GM23248 (cell line): ENCODE data around the gene ELL2. TPM values are rescaled to one million over a fixed set of nuclear protein-coding genes. Genes with fewer than 3 reads are reported as not detected.

Source experiments
- DNase-seq: peaks from one replicate; pipeline ENCODE4 v3.0.0-alpha.2; 2015
- H2AFZ ChIP-seq: fragments of 200-600 bp; sonication (generic); 2 replicates; pipeline ENCODE4 v1.6.1; 2016; ENCODE audit warnings: antibody characterized with exemption
- H3F3A ChIP-seq: fragments of 200-600 bp; sonication (generic); 2 replicates; pipeline ENCODE4 v1.6.1; 2016; ENCODE audit warnings: mild to moderate bottlenecking, antibody characterized with exemption, mixed run types; ENCODE audit not compliant: insufficient read depth
- H3K27ac ChIP-seq: fragments of 200-600 bp; sonication (generic); 2 replicates; pipeline ENCODE4 v1.5.1; 2016; ENCODE audit warnings: mild to moderate bottlenecking
- H3K27me3 ChIP-seq: fragments of 200-600 bp; sonication (generic); replicated peaks from 2 replicates; pipeline ENCODE4 v1.6.1; 2016; ENCODE audit warnings: mild to moderate bottlenecking; ENCODE audit not compliant: insufficient read depth
- H3K36me3 ChIP-seq: fragments of 200-600 bp; sonication (generic); 2 replicates; pipeline ENCODE4 v1.6.1; 2016; ENCODE audit warnings: low read depth, mild to moderate bottlenecking
- H3K4me1 ChIP-seq: fragments of 200-600 bp; sonication (generic); 2 replicates; pipeline ENCODE4 v1.6.1; 2016; ENCODE audit warnings: mild to moderate bottlenecking; ENCODE audit not compliant: insufficient read depth
- H3K4me2 ChIP-seq: fragments of 200-600 bp; sonication (generic); one replicate; pipeline ENCODE4 v1.6.1; 2016; ENCODE audit warnings: mild to moderate bottlenecking; ENCODE audit not compliant: unreplicated experiment
- H3K4me3 ChIP-seq: fragments of 200-600 bp; sonication (generic); 2 replicates; pipeline ENCODE4 v1.5.1; 2016; ENCODE audit warnings: mild to moderate bottlenecking
- H3K79me2 ChIP-seq: fragments of 200-600 bp; sonication (generic); 2 replicates; pipeline ENCODE4 v1.6.1; 2016; ENCODE audit warnings: mild to moderate bottlenecking; ENCODE audit not compliant: insufficient read depth
- H3K9ac ChIP-seq: fragments of 200-600 bp; sonication (generic); 2 replicates; pipeline ENCODE4 v1.6.1; 2016; ENCODE audit warnings: mild to moderate bottlenecking
- H3K9me2 ChIP-seq: fragments of 200-600 bp; sonication (generic); 2 replicates; pipeline ENCODE4 v1.6.1; 2016; ENCODE audit warnings: mixed run types, mild to moderate bottlenecking, moderate library complexity; ENCODE audit not compliant: insufficient read depth
- H3K9me3 ChIP-seq: fragments of 200-600 bp; sonication (generic); one replicate; pipeline ENCODE4 v1.6.1; 2017; ENCODE audit warnings: low read depth
- H4K20me1 ChIP-seq: fragments of 200-600 bp; sonication (generic); 2 replicates; pipeline ENCODE4 v1.6.0; 2016; ENCODE audit not compliant: insufficient read depth
- EZH2 ChIP-seq: fragments of 200-600 bp; sonication (generic); IDR thresholded peaks from 2 replicates; pipeline ENCODE4 v1.6.1; 2018; ENCODE audit warnings: antibody characterized with exemption, mild to moderate bottlenecking; ENCODE audit not compliant: insufficient read depth, poor library complexity, severe bottlenecking
- EZH2phosphoT487 ChIP-seq: fragments of 200-600 bp; sonication (generic); IDR thresholded peaks from 2 replicates; pipeline ENCODE4 v1.6.1; 2018; ENCODE audit warnings: antibody characterized with exemption, moderate library complexity, mild to moderate bottlenecking, low read depth; ENCODE audit not compliant: insufficient read depth
- WGBS, 2 experiments: methylation state at CpG; one replicate each; pipeline ENCODE4 v1.1.6; 2015 to 2017; ENCODE audit warnings: low lambda C conversion rate in 2 of 2, low coverage in 1 of 2; ENCODE audit errors: missing lambda C conversion rate in 2 of 2; 5-methylcytosine and 5-hydroxymethylcytosine counted together
- in situ Hi-C: fragments of 300-500 bp; cut with MboI; formaldehyde crosslinking; loops from 2 replicates; pipeline ENCODE4 v1.15.0; 2020
- polyA plus RNA-seq: library from polyadenylated mRNA; unstranded; fragments of >200 nt; fragmentation: Nextera tagmentation; extraction: Ambion mirVana; gene quantifications from 2 replicates; pipeline ENCODE4 v1.2.1, GENCODE V29; 2016
- total RNA-seq: library from RNA; depleted of rRNA; stranded (reverse); fragments of >200 nt; shearing (Covaris generic); gene quantifications from 2 replicates; pipeline ENCODE4 v1.2.3, GENCODE V29; 2014

ELL2 gene
- total and polyA plus RNA-seq, 2 experiments from 2014 or later, result 159 to 243 TPM

DNA sequence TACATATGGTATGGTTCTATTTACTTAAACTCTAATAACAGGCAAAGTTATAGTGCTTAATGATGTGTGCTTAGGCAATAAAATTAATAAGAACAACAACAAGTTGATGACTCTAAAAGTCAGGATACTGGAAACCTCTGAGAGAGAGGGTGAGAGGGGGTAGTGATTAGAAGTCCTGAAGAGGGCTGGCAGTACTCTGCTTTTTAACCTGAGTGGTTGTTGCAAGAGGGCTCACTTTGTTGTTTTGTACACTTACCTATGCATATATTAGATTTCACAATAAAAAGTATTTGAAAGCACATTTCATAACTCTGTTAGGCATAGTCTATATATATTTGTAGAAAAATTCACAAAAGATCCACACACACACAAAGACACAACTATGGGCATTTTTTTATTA, 21.4 kb upstream of the ELL2 start:
- Histone ChIP-seq H2AFZ (no peak overlapping the region), H3K79me2 (peaks cover 5% of the 10 kb centered on the region; the same call in 1 of the 2 replicates), H3K9me2 (no peaks in the 10 kb centered on the region), H3K9me3 (no peaks in the 10 kb centered on the region), H3K4me2 (no peak overlapping the region), H3K4me3 (no peak overlapping the region), H3K27ac (no peak overlapping the region), H4K20me1 (no peaks in the 10 kb centered on the region), H3K9ac (no peak overlapping the region), H3K27me3 (no peaks in the 10 kb centered on the region), H3K4me1 (peaks cover 28% of the 10 kb centered on the region), H3F3A (peaks cover 6% of the 10 kb centered on the region; the same call in 1 of the 2 replicates), H3K36me3 (no peaks in the 10 kb centered on the region)
- in situ Hi-C loops, result no loop called here
- TF ChIP-seq EZH2phosphoT487 (no peak), EZH2 (no peak)
- no peak for DNase-seq

DNA sequence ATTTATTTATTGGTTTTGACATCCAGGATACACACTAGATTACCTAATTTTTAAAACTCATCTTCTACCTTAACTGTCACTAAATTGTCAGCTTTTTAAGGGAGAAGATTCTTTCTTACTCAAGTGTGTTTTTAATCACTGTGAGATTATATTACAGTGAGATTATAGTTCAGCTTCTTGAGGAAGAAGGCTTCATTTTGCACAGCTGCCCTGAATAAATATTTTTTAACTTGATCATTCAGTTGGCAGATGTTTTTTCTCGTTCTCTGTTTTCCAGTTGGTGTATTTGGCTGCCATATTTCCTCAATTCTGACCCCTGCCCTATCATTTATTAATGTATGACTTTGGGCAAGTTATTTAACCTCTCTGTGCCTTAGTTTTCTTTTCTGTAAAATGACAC, 15.0 kb upstream of the ELL2 start:
- TF ChIP-seq EZH2phosphoT487, result no peak
- TF ChIP-seq EZH2, result no peak
- Histone ChIP-seq H3K4me3 (no peak overlapping the region), H3K79me2 (no peaks in the 10 kb centered on the region), H3K9ac (no peak overlapping the region), H3K4me1 (peaks cover 12% of the 10 kb centered on the region), H3K27me3 (no peaks in the 10 kb centered on the region), H3K9me2 (no peaks in the 10 kb centered on the region), H3K9me3 (no peaks in the 10 kb centered on the region), H3F3A (no peaks in the 10 kb centered on the region), H3K36me3 (no peaks in the 10 kb centered on the region), H3K4me2 (no peak overlapping the region), H3K27ac (no peak overlapping the region), H4K20me1 (no peaks in the 10 kb centered on the region), H2AFZ (no peak overlapping the region)
- in situ Hi-C loops, result no loop called here
- WGBS, 2 experiments, result 5 to 37% methylated on average over 1 of the region's 1 CpG
- DNase-seq, result no peak

GRCh38 chr5:95975703-95976102, 14.1 kb upstream of the ELL2 start:
- 86 to 95% methylated on average over 1 of the region's 1 CpG for WGBS, 2 experiments

GRCh38 chr5:95973793-95974325, 12.2 kb upstream of the ELL2 start:
- H3K9ac ChIP-seq, result no peak overlapping the region
- WGBS, 2 experiments, result 76 to 83% methylated on average over 3 of the region's 3 CpGs
- TF ChIP-seq EZH2 (no peak), EZH2phosphoT487 (no peak)
- no peaks in the 10 kb centered on the region for H3K9me2 ChIP-seq
- peaks cover 19% of the 10 kb centered on the region for H3K4me1 ChIP-seq
- no peak for DNase-seq
- H4K20me1 ChIP-seq, result no peaks in the 10 kb centered on the region
- H3K36me3 ChIP-seq, result no peaks in the 10 kb centered on the region
- no peaks in the 10 kb centered on the region for H3K27me3 ChIP-seq
- H2AFZ ChIP-seq, result no peak overlapping the region
- in situ Hi-C loops, result no loop called here
- H3K4me2 ChIP-seq, result no peak overlapping the region
- H3F3A ChIP-seq, result peaks cover 15% of the 10 kb centered on the region; the same call in 1 of the 2 replicates
- no peaks in the 10 kb centered on the region for H3K9me3 ChIP-seq
- peaks cover 3% of the 10 kb centered on the region; the same call in 1 of the 2 replicates for H3K79me2 ChIP-seq
- H3K27ac ChIP-seq, result no peak overlapping the region
- H3K4me3 ChIP-seq, result no peak overlapping the region

More at GRCh38 chr5:95975703-95976102, 14.1 kb upstream of the ELL2 start:
- Histone ChIP-seq H3K79me2 (peaks cover 1% of the 10 kb centered on the region; the same call in 1 of the 2 replicates), H4K20me1 (no peaks in the 10 kb centered on the region), H3K27ac (no peak overlapping the region), H3K27me3 (no peaks in the 10 kb centered on the region), H3K4me3 (no peak overlapping the region), H3K4me2 (no peak overlapping the region), H3K9ac (no peak overlapping the region), H3K4me1 (peaks cover 12% of the 10 kb centered on the region), H2AFZ (no peak overlapping the region), H3F3A (0 out of 2 replicates have a peak, but pooled peaks cover 4% of the 10 kb centered on the region), H3K9me2 (no peaks in the 10 kb centered on the region), H3K36me3 (no peaks in the 10 kb centered on the region), H3K9me3 (no peaks in the 10 kb centered on the region)
- in situ Hi-C loops, result no loop called here
- TF ChIP-seq EZH2phosphoT487 (no peak), EZH2 (no peak)
- DNase-seq, result no peak

- Histone ChIP-seq H3K4me1 (peaks cover 19% of the 10 kb centered on the region), H3K4me2 (no peak overlapping the region), H3K27ac (no peak overlapping the region), H2AFZ (no peak overlapping the region), H3F3A (peaks cover 15% of the 10 kb centered on the region; the same call in 1 of the 2 replicates), H3K9ac (no peak overlapping the region), H3K9me2 (no peaks in the 10 kb centered on the region), H3K4me3 (no peak overlapping the region), H4K20me1 (no peaks in the 10 kb centered on the region), H3K9me3 (no peaks in the 10 kb centered on the region), H3K36me3 (no peaks in the 10 kb centered on the region), H3K27me3 (no peaks in the 10 kb centered on the region), H3K79me2 (peaks cover 3% of the 10 kb centered on the region; the same call in 1 of the 2 replicates)
- in situ Hi-C loops, result no loop called here
- DNase-seq, result no peak
- TF ChIP-seq EZH2phosphoT487 (no peak), EZH2 (no peak)
Measured at GRCh38 chr5:95972196-95972595, 10.5 kb upstream of the ELL2 start.
